Dedifferentiated amniotic fluid mesenchymal stem cell (primary cell): Measurements from ENCODE around the gene GNB3.

Experiments used
- DNase-seq: peaks from one replicate; pipeline ENCODE4 v3.0.0-alpha.2; 2016; ENCODE audit errors: extremely low spot score

The GNB3 gene

GRCh38 chr12:6823182-6824084 is 17.3 kb upstream of the GNB3 start:
- no peak for DNase-seq

GRCh38 chr12:6824085-6824775 is 16.5 kb upstream of the GNB3 start:
- DNase-seq = no peak

- DNase-seq = no peak
Measured at GRCh38 chr12:6824901-6825381, 15.8 kb upstream of the GNB3 start.

- DNase-seq = peak; percentile 77
Measured at GRCh38 chr12:6825398-6826124, 15.2 kb upstream of the GNB3 start.

- no peak for DNase-seq
Measured at GRCh38 chr12:6826125-6826733, 14.5 kb upstream of the GNB3 start.

- no peak for DNase-seq
Measured at GRCh38 chr12:6826734-6827436, 13.8 kb upstream of the GNB3 start.

GRCh38 chr12:6827437-6827911 is 13.3 kb upstream of the GNB3 start:
- DNase-seq = peak; percentile 64

- no peak for DNase-seq
Measured at GRCh38 chr12:6827982-6828780, 12.5 kb upstream of the GNB3 start, which contains the start of gene P3H3. P3H3 (plus strand) TSS chr12:6828407; CDS start chr12:6828441, 34 bp downstream.

- no peak for DNase-seq
Measured at GRCh38 chr12:6828781-6829535, 11.8 kb upstream of the GNB3 start.

- peak; percentile 49 for DNase-seq
Measured at GRCh38 chr12:6829536-6830220, 11.0 kb upstream of the GNB3 start.

GRCh38 chr12:6830286-6830890 is 10.3 kb upstream of the GNB3 start:
- DNase-seq = no peak

- DNase-seq = no peak
Measured at GRCh38 chr12:6830999-6831398, 9.7 kb upstream of the GNB3 start.

GRCh38 chr12:6831450-6831995 is 9.2 kb upstream of the GNB3 start:
- no peak for DNase-seq

- no peak for DNase-seq
Measured at GRCh38 chr12:6832125-6832524, 8.6 kb upstream of the GNB3 start.

- no peak for DNase-seq
Measured at GRCh38 chr12:6833189-6833890, 7.4 kb upstream of the GNB3 start.

- DNase-seq = no peak
Measured at GRCh38 chr12:6834254-6834653, 6.5 kb upstream of the GNB3 start.

GRCh38 chr12:6834873-6835272 is 5.9 kb upstream of the GNB3 start:
- DNase-seq = no peak
